Suprapubic skin (tissue), 4 donors: ENCODE measurements around the gene SYT13. TPM values are rescaled to one million over a fixed set of nuclear protein-coding genes. Genes with fewer than 3 reads are reported as not detected.

Experiments used
- DNase-seq, 2 donors: peaks; one replicate each; pipeline ENCODE4 v3.0.0-alpha.2; 2019; ENCODE audit warnings: low spot score in 2 of 2
- H3K27ac ChIP-seq: fragments of 200-600 bp; sonication (generic); one replicate; pipeline ENCODE4 v1.5.1; 2019
- H3K27me3 ChIP-seq: fragments of 200-600 bp; sonication (generic); one replicate; pipeline ENCODE4 v1.5.1; 2019
- H3K36me3 ChIP-seq: fragments of 200-600 bp; sonication (generic); one replicate; pipeline ENCODE4 v1.5.1; 2019
- H3K4me1 ChIP-seq: fragments of 200-600 bp; sonication (generic); one replicate; pipeline ENCODE4 v1.5.1; 2019
- H3K4me3 ChIP-seq: fragments of 200-600 bp; sonication (generic); one replicate; pipeline ENCODE4 v1.5.1; 2019; ENCODE audit warnings: mild to moderate bottlenecking
- H3K9me3 ChIP-seq: fragments of 200-600 bp; sonication (generic); one replicate; pipeline ENCODE4 v1.5.1; 2019
- EP300 ChIP-seq: sonication (generic); formaldehyde crosslinking; IDR thresholded peaks from one replicate; pipeline ENCODE4 v1.6.1; 2017; ENCODE audit warnings: antibody characterized with exemption
- POLR2A ChIP-seq, 2 donors: fragments of 450-650 bp; IDR thresholded peaks; one replicate each; pipeline ENCODE4 v1.6.1; 2017; ENCODE audit warnings: antibody characterized with exemption in 2 of 2, mild to moderate bottlenecking in 2 of 2, moderate library complexity in 2 of 2
- POLR2AphosphoS5 ChIP-seq, 3 donors: sonication (generic); formaldehyde crosslinking; IDR thresholded peaks; one replicate each; pipeline ENCODE4 v1.6.1; 2017; ENCODE audit warnings: antibody characterized with exemption in 3 of 3
- WGBS: methylation state at CpG from one replicate; pipeline ENCODE4 v1.1.5; 2018; 5-methylcytosine and 5-hydroxymethylcytosine counted together
- total RNA-seq, 4 donors: library from RNA; depleted of rRNA; stranded (reverse); fragments of >200 nt; gene quantifications; one replicate each; pipeline ENCODE4 v1.1.0, GENCODE V29; 2016
- TF ChIP-seq, protein P1 (sequence below), 2 donors: fragments of 200-600 bp in 1 of 2; fragments of 450-650 bp in 1 of 2; sonication (generic) in 1 of 2; IDR thresholded peaks; one replicate each; pipeline ENCODE4 v1.5.1; 2016 to 2019; ENCODE audit warnings: antibody characterized with exemption in 2 of 2, mild to moderate bottlenecking in 1 of 2, moderate library complexity in 1 of 2

Gene SYT13
- total RNA-seq, 4 donors from 2014 or later = 1.8 to 4.6 TPM; not detected in 2

DNA sequence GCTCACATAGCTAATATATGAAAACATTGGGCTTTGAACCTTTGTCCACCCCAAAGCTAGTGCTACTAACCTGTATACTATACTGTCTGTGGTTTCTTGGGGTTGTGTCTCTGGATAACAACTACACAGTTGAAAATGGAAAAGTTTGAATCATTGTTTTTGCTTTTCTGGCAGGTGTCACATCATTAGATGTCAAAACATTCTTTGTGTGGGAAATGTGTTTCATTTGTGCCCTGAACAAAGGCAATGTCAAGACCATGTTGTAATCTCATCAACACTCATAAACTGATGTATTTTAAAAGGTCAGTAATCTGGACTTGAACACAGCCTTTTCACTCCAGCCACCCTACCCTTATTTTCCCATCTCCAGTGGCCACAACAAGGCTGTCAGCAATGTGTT is 16.5 kb downstream of the SYT13 start:
- DNase-seq = no peak
- Histone ChIP-seq H3K9me3 (no peaks in the 10 kb centered on the region), H3K27me3 (peaks cover 34% of the 10 kb centered on the region), H3K36me3 (no peaks in the 10 kb centered on the region), H3K4me3 (no peak overlapping the region), H3K4me1 (peaks cover 7% of the 10 kb centered on the region), H3K27ac (no peak overlapping the region)
- TF ChIP-seq, protein P1, sequence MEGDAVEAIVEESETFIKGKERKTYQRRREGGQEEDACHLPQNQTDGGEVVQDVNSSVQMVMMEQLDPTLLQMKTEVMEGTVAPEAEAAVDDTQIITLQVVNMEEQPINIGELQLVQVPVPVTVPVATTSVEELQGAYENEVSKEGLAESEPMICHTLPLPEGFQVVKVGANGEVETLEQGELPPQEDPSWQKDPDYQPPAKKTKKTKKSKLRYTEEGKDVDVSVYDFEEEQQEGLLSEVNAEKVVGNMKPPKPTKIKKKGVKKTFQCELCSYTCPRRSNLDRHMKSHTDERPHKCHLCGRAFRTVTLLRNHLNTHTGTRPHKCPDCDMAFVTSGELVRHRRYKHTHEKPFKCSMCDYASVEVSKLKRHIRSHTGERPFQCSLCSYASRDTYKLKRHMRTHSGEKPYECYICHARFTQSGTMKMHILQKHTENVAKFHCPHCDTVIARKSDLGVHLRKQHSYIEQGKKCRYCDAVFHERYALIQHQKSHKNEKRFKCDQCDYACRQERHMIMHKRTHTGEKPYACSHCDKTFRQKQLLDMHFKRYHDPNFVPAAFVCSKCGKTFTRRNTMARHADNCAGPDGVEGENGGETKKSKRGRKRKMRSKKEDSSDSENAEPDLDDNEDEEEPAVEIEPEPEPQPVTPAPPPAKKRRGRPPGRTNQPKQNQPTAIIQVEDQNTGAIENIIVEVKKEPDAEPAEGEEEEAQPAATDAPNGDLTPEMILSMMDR (IDR thresholded peaks at IDR 0.05) = no peak
- no peak for TF ChIP-seq POLR2A (IDR thresholded peaks at IDR 0.05)

DNA sequence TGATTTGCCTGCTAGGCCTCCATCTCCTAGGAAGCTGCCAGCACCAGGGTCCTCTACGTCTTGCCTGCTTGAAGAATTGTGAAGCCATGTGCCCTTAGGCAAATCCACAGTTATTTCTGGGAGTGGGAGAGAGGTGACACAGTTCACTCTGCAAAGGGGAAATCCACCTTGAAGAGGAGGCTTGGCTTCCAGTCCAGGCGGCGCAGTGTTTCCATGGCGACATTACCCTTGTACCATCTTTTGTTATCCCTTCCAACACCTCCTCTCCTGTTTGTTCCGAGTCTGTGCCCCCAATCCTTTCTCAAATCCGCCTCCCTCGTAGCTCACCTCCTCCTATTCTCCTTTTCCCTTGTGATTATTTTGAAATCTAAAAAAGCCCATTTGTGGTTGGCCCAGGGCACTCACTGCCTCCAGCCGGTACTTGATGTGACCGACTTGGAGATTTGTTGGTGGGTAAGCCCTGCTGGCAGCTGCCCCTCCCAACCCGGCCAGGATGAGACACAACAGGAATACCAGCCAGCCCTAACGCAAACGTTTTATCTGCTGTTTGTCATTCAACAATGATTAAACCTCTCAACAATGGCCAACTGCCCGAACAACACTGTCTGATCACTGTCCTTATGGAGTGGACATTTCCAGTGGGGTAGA is 18.4 kb downstream of the SYT13 start:
- Histone ChIP-seq H3K27me3 (peaks cover 39% of the 10 kb centered on the region), H3K36me3 (no peaks in the 10 kb centered on the region), H3K4me1 (peaks cover 6% of the 10 kb centered on the region), H3K27ac (no peak overlapping the region), H3K9me3 (no peaks in the 10 kb centered on the region), H3K4me3 (no peak overlapping the region)
- TF ChIP-seq POLR2AphosphoS5 (IDR thresholded peaks at IDR 0.05) (no peak), EP300 (no peak), POLR2A (IDR thresholded peaks at IDR 0.05) (no peak)
- TF ChIP-seq, protein P1 (IDR thresholded peaks at IDR 0.05) = no peak
- 71% methylated on average over 13 of the region's 13 CpGs for WGBS
- no peak for DNase-seq

DNA sequence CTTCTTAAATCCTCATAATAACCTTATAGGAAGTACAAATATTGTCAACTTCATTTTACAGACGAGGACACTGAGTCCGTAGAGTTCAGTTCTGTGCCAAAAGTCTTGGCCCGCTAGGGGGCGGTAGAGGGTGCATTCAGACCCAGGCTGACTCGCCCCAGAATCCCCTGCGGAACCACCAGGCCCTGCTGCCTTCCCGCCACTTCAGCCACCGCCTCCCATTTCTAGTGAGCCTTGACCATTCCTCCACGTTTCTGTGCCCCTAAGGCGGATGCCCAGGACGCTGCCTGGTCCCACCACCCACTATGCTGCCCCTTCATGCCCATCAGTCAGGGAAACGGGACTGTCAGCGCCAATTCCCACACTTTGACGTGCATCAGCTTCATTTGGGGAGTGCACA is 19.1 kb downstream of the SYT13 start:
- WGBS = 76% methylated on average over 14 of the region's 14 CpGs
- Histone ChIP-seq H3K27me3 (peaks cover 41% of the 10 kb centered on the region), H3K27ac (no peak overlapping the region), H3K9me3 (no peaks in the 10 kb centered on the region), H3K4me1 (peaks cover 3% of the 10 kb centered on the region), H3K4me3 (no peak overlapping the region), H3K36me3 (no peaks in the 10 kb centered on the region)
- TF ChIP-seq POLR2A (IDR thresholded peaks at IDR 0.05) (no peak), EP300 (no peak), POLR2AphosphoS5 (IDR thresholded peaks at IDR 0.05) (no peak)
- TF ChIP-seq, protein P1 (IDR thresholded peaks at IDR 0.05) = no peak
- DNase-seq = no peak

DNA sequence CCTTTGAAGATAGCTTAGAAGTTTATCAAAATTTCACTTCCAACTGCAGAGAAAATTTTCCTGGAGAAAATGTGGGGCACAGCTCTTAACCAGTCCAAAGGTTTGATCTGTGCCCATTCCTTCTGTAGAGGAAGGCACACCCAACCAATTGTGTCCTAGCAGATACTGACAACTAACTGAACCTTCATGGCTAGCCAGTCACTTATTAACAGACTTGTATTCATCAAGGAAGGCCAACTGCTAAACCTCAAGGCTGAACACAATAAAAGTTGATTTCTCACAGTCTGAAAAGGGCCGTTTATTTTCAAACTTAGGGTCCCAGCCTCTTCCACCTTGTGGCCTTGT is 19.5 kb downstream of the SYT13 start:
- Histone ChIP-seq H3K4me1 (peaks cover 3% of the 10 kb centered on the region), H3K4me3 (no peak overlapping the region), H3K36me3 (no peaks in the 10 kb centered on the region), H3K9me3 (no peaks in the 10 kb centered on the region), H3K27me3 (peaks cover 41% of the 10 kb centered on the region), H3K27ac (no peak overlapping the region)
- TF ChIP-seq POLR2A (IDR thresholded peaks at IDR 0.05) (no peak), EP300 (no peak), POLR2AphosphoS5 (IDR thresholded peaks at IDR 0.05) (no peak)
- TF ChIP-seq, protein P1 (IDR thresholded peaks at IDR 0.05) = no peak
- 95% methylated on average over 1 of the region's 1 CpG for WGBS
- DNase-seq = no peak

DNA sequence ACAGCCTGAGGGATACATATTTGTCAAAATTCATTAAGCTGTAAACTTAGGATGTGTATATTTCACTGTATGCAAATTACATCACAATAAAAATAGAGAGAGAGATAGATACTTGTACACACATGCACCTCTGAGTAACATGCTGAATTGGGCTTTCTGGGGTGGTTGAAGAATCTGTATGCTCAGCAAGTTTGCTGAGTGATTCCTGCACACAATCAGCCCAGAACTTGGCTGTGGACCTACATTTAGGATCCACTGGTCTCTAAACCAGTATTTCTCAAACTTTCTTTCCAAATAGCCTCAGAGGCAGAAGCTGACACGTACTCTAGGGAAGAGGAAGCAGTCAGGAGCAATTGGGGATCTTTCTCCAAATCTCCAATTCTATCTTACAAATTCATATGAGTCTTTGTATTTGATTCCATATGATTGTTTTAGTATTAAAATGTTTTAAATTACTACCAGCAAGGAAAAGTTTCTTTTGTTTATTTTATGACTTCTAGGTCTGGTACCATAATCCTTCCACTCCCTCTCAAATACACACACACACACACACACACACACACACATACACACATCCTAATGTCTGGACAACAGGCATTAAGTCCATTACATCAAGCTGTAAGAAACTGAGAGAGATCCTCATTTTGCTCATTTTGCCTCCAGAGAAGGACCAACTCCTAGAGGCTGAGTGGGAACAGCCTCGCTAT is 20.0 kb downstream of the SYT13 start:
- DNase-seq = no peak
- H3K27me3 ChIP-seq = peaks cover 38% of the 10 kb centered on the region
- 69% methylated on average over 2 of the region's 2 CpGs for WGBS

More for the DNA sequence above, 20.0 kb downstream of the SYT13 start:
- TF ChIP-seq EP300 = no peak
- TF ChIP-seq, protein P1 (IDR thresholded peaks at IDR 0.05) = no peak
- no peak for TF ChIP-seq POLR2A (IDR thresholded peaks at IDR 0.05)
- TF ChIP-seq POLR2AphosphoS5 (IDR thresholded peaks at IDR 0.05) = no peak
- Histone ChIP-seq H3K27ac (no peak overlapping the region), H3K36me3 (no peaks in the 10 kb centered on the region), H3K4me1 (peaks cover 3% of the 10 kb centered on the region), H3K9me3 (no peaks in the 10 kb centered on the region), H3K4me3 (no peak overlapping the region)
